ENCODE data around the gene ICE1. TPM values are rescaled to one million over a fixed set of nuclear protein-coding genes. Genes with fewer than 3 reads are reported as not detected.
A peak's percentile ranks its signal among the peaks of the same experiment; 100 is the strongest.

The ICE1 gene, protein sequence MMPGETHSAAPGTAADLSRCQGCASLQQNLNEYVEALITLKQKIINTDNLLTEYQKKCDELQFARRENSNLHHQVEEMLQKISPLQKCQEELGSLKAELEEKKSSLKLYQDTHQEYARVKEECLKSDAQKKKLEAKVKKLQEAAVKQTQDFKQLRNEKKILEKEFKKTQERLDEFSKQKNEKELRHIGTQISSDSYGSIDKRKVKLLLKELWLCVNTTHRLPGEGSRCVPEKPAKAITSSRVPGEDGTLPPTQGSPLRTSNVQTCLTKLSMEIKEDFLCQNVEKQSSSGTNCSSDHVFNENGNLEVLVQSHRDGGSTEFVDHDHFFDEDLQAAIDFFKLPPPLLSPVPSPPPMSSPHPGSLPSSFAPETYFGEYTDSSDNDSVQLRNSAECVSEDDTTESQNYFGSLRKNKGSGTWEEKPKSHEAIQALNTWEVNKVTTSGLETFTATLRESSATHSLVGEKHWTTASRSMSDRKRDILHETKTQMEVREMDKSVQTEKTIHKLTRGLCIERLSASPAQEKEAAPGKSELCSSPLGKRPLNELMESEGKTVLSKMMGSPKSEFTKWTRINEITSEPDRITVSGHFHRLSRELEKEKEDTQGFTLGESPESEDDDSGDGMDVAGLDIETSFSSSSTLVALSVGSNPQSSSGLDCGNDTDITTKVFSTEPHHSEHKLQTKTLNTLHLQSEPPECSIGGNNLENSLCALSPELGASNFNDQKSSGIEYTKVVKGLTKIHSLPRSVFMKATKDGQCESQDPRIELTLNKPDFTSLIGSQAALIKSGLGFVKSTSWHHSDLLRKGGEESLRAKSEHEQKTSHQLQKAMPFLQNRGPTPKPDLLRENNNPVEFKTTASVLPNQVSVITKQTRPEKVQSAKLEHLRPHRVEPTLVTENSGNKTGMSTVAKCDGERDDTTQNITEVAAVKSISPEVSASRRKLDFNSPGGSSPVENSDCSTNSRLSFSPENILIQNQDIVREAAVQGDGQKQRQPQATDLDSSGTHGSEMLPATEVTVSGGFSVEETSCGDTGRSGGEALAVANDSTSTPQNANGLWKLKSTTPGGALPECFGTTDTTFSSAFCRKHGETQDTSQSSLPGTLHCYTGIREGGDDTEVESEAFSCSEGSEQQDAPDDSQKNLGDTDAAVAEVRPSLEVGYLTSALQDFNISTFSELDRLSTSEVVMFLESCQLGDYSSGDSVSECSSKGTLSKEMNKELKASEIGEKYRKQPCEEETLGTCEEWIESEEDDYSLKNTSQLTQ (N-terminal part only)
- total RNA-seq = 10 to 100 TPM in 3 of 4 donors, 1 to 10 TPM in 1; 8.1 to 27.1 (median 17.5) TPM

- intact Hi-C loops (cut with DNase I) = no loop called here
- Histone ChIP-seq H3K4me1 (peaks cover 16 to 57% (median 29%) of the 10 kb centered on the region in 3 donors), H3K27me3 (no peaks in the 10 kb centered on the region), H3K9me3 (no peaks in the 10 kb centered on the region), H3K27ac (peak within 1 kb of the TSS; percentile 90 to 99 (median 96)), H3K4me3 (peak within 1 kb of the TSS; percentile 80 to 98 (median 90)), H3K36me3 (no peaks in the 10 kb centered on the region)
- 0 to 1% methylated on average over 5 to 14 of the region's 71 CpGs for WGBS, 2 donors
- peak; percentile 88 for DNase-seq
- TF ChIP-seq POLR2A (IDR thresholded peaks at IDR 0.05) (peak in 3 of 4 donors; percentile 41 to 82 (median 72)), CTCF (IDR thresholded peaks at IDR 0.05) (peak in 2 of 6 experiments; percentile 25 to 27)
Measured at GRCh38 chr5:5421961-5422818, at the start of gene ICE1. TSS of gene ICE1 (plus strand) at chr5:5422677. CDS start at chr5:5422916, 239 bp downstream.

- Histone ChIP-seq H3K27ac (peak overlapping the region in 1 of 4 donors; percentile 39), H3K36me3 (no peaks in the 10 kb centered on the region), H3K27me3 (no peaks in the 10 kb centered on the region), H3K4me3 (no peak overlapping the region), H3K9me3 (no peaks in the 10 kb centered on the region), H3K4me1 (peaks cover 0 to 4% (median 2%) of the 10 kb centered on the region in 3 donors)
- TF ChIP-seq POLR2A (IDR thresholded peaks at IDR 0.05) (no peak), CTCF (IDR thresholded peaks at IDR 0.05) (no peak)
- intact Hi-C loops (cut with DNase I) = no loop called here
- WGBS, 2 donors = 62 to 72% methylated on average over 5 to 6 of the region's 10 CpGs
- no peak for DNase-seq
Measured at GRCh38 chr5:5372930-5373329, 49.5 kb upstream of the ICE1 start.

- TF ChIP-seq POLR2A (IDR thresholded peaks at IDR 0.05) (no peak), CTCF (IDR thresholded peaks at IDR 0.05) (no peak)
- no peaks in the 10 kb centered on the region for H3K27me3 ChIP-seq
- H3K36me3 ChIP-seq = no peaks in the 10 kb centered on the region
- no peak for DNase-seq
- H3K4me1 ChIP-seq = peaks cover 0 to 4% (median 2%) of the 10 kb centered on the region in 3 donors
- peak overlapping the region in 1 of 4 donors; percentile 49 for H3K27ac ChIP-seq
- H3K9me3 ChIP-seq = no peaks in the 10 kb centered on the region
- H3K4me3 ChIP-seq = no peak overlapping the region
- intact Hi-C loops (cut with DNase I) = no loop called here
- 70 to 80% methylated on average over 2 of the region's 2 CpGs for WGBS, 2 donors
Measured at GRCh38 chr5:5373351-5373989, 49.0 kb upstream of the ICE1 start.

DNA sequence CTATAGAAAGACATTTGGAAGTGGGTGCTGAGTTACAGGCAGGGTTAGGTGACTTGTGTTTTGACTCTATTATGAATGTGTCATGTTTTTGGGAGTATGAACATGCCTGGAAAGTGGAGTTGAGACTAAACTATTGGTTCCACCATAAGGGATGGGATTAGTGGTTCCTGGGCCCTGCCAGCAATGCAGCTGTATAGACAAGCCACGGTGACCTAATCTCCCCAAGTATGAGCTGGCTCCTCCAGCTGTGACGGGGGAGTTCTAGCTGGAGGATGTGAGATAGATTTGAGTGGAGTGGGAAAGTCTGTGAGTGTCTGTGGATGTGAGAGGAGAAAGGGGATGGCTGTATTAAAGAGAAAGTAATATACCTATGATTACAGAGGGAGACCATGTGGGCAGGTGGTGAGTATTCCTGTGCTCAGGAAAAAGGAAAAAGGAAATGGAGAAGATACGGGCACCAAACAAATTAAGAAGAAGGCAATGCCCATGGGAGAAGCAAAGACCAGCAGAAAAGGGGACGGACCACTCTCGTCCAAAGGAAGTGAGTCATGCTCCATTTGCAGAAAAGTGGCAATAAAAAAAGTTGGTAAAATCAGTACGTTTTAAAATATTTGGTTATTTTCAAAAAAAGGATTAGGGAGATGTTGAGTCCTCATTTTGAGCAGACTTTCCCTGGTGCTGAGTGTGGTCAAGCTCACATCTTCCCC is 48.3 kb upstream of the ICE1 start:
- Histone ChIP-seq H3K27me3 (no peaks in the 10 kb centered on the region), H3K4me3 (no peak overlapping the region), H3K36me3 (no peaks in the 10 kb centered on the region), H3K4me1 (peaks cover 0 to 4% (median 2%) of the 10 kb centered on the region in 3 donors), H3K9me3 (no peaks in the 10 kb centered on the region), H3K27ac (peak overlapping the region in 1 of 4 donors; percentile 49)
- WGBS, 2 donors = 30 to 47% methylated on average over 6 of the region's 6 CpGs
- TF ChIP-seq CTCF (IDR thresholded peaks at IDR 0.05) (no peak), POLR2A (IDR thresholded peaks at IDR 0.05) (no peak)
- intact Hi-C loops (cut with DNase I) = no loop called here
- DNase-seq = no peak

Data from esophagus squamous epithelium (tissue), 5 donors.